ENCODE results near the gene TMLHE. TPM values are rescaled to one million over a fixed set of nuclear protein-coding genes. Genes with fewer than 3 reads are reported as not detected.
"Not testable (repeated sequence)": the region's sequence is repeated elsewhere in the genome, so short reads cannot be mapped to it uniquely, and the experiment has no call there.

TMLHE gene
- total and polyA plus RNA-seq, 12 donors = 9.6 to 55.1 (median 46.7) TPM

DNA sequence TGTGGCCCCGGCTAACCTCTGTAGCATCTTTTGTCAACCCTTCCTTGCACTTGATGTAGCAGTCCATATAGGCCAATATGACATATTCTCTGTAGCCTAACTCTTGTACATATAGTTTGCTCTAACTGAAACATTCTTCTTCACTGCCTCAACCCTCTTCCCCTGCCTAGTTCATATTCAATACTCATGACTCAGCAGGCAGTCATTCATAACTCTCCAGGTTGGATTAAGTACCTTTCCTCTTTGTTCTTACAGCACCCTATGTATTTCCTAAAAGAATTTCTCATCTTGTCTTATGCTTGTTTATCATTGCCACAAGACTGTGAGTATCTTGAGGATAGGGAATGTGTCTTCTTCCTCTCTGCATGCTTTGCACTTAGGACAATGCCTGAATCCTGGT lies 76.9 kb downstream of the TMLHE start:
- H3K9me3 ChIP-seq = peaks cover 0 to 6% (median 0%) of the 10 kb centered on the region in 11 donors
- WGBS, 2 donors = 95 to 97% methylated on average over 1 of the region's 1 CpG

DNA sequence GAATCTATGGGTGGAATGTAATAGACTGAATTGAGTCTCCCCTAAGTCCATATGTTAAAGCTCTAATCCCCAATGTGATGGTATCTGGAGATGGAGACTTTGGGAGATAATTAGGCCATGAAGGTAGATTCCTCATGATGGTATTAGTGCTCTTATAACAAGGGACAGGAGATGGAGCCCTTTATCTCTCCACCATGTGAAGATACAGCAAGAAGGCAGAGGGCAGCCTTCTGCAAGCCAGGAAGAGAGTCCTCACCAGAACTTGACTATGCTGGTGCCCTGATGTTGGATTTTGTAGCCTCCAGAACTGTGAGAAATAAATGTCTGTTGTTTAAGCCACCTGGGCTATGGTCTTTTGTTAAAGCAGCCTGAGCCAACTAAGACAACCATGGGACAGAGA lies 78.0 kb downstream of the TMLHE start:
- intact Hi-C loops (cut with DNase I) = no loop called here
- H3K9me3 ChIP-seq = peaks cover 0 to under 1% (median 0%) of the 10 kb centered on the region in 11 donors
- H3K4me1 ChIP-seq = no peaks in the 10 kb centered on the region
- H3K27me3 ChIP-seq = no peaks in the 10 kb centered on the region
- H3K27ac ChIP-seq = no peak overlapping the region
- peaks cover 0 to 2% (median 0%) of the 10 kb centered on the region in 9 donors for H3K36me3 ChIP-seq
- no peak for ATAC-seq
- no peak for DNase-seq
- no peak overlapping the region for H3K4me3 ChIP-seq
- TF ChIP-seq, protein P1, sequence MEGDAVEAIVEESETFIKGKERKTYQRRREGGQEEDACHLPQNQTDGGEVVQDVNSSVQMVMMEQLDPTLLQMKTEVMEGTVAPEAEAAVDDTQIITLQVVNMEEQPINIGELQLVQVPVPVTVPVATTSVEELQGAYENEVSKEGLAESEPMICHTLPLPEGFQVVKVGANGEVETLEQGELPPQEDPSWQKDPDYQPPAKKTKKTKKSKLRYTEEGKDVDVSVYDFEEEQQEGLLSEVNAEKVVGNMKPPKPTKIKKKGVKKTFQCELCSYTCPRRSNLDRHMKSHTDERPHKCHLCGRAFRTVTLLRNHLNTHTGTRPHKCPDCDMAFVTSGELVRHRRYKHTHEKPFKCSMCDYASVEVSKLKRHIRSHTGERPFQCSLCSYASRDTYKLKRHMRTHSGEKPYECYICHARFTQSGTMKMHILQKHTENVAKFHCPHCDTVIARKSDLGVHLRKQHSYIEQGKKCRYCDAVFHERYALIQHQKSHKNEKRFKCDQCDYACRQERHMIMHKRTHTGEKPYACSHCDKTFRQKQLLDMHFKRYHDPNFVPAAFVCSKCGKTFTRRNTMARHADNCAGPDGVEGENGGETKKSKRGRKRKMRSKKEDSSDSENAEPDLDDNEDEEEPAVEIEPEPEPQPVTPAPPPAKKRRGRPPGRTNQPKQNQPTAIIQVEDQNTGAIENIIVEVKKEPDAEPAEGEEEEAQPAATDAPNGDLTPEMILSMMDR (IDR thresholded peaks at IDR 0.05) = no peak

More for the DNA sequence above, 76.9 kb downstream of the TMLHE start:
- H3K4me3 ChIP-seq = no peak overlapping the region
- no peak for ATAC-seq
- no peak for DNase-seq
- H3K27me3 ChIP-seq = no peaks in the 10 kb centered on the region
- intact Hi-C loops (cut with DNase I) = no loop called here
- H3K4me1 ChIP-seq = no peaks in the 10 kb centered on the region
- peaks cover 0 to 6% (median 0%) of the 10 kb centered on the region in 9 donors for H3K36me3 ChIP-seq
- no peak overlapping the region for H3K27ac ChIP-seq
- TF ChIP-seq, protein P1 (IDR thresholded peaks at IDR 0.05) = no peak

DNA sequence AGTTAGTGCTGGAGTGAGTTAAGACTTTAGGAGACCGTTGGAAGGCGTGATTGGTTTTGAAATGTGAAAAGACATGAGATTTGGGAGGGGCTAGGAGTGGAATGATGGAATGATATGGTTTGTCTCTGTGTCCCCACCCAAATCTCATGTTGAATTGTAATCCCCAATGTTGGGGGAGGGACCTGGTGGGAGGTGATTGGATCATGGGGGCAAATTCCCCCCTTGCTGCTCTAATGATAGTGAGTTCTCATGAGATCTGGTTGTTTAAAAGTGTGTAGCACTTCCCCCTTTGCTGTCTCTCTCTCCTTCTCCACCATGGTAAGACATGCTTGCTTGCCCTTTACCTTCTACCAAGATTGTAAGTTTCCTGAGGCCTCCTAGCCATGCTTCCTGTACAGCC lies 85.7 kb downstream of the TMLHE start:
- Histone ChIP-seq H3K36me3 (peaks cover 0 to 42% (median 16%) of the 10 kb centered on the region in 9 donors), H3K9me3 (peaks cover 0 to 25% (median 4%) of the 10 kb centered on the region in 11 donors)
- H3K4me1 ChIP-seq; ATAC-seq; H3K27ac ChIP-seq; DNase-seq; intact Hi-C loops (cut with DNase I); H3K4me3 ChIP-seq; H3K27me3 ChIP-seq: not testable (repeated sequence)
- WGBS, 2 donors = 100% methylated on average over 2 of the region's 2 CpGs

DNA sequence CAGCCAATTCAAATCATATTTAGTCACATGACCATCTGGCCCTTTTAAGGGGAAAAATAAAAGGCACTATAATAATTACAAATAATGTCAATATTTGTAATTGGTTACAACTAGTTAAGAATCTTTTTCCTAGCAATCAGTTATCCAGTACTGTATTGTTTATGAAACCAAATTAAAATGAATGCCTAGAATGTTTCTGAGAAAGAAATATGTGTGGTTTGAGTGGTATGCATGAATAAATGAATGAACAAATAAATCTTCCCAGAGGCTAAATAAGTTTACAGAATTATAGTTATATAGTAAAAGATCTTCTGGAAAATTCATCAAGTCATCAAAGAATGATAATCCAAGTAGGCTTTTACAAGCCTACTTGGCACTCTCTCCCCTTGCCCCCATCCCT lies 98.5 kb downstream of the TMLHE start:
- Histone ChIP-seq H3K27ac (no peak overlapping the region), H3K36me3 (peaks cover 0 to 39% (median 0%) of the 10 kb centered on the region in 9 donors), H3K27me3 (no peaks in the 10 kb centered on the region), H3K4me1 (no peaks in the 10 kb centered on the region), H3K9me3 (peaks cover 0 to 6% (median 0%) of the 10 kb centered on the region in 11 donors), H3K4me3 (no peak overlapping the region)
- DNase-seq (no peak), ATAC-seq (no peak)
- intact Hi-C loops (cut with DNase I) = no loop called here
- TF ChIP-seq, protein P1 (IDR thresholded peaks at IDR 0.05) = no peak

DNA sequence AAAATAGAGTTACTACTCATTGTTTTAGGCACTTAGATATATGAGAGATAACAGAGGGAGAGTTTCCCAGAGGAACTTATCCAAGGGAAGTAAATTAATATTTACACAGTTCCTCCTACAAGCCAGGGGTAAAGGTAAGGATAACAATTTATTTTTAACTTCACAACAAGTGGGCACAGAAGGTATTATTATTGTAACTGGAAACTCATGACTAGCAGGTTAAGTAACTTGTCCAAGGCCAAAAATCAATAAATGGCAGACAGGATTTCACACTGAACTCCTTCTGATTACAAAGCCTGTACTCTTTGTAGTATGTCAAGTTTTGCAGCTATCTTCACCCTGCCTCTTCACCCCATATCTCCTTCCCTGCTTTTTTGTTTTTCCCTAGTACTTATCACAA lies 107.5 kb downstream of the TMLHE start:
- Histone ChIP-seq H3K36me3 (peaks cover 0 to 44% (median 0%) of the 10 kb centered on the region in 9 donors), H3K9me3 (no peaks in the 10 kb centered on the region), H3K27me3 (no peaks in the 10 kb centered on the region), H3K27ac (no peak overlapping the region), H3K4me3 (no peak overlapping the region), H3K4me1 (no peaks in the 10 kb centered on the region)
- intact Hi-C loops (cut with DNase I) = no loop called here
- no peak for ATAC-seq
- TF ChIP-seq, protein P1 (IDR thresholded peaks at IDR 0.05) = no peak
- DNase-seq = no peak

DNA sequence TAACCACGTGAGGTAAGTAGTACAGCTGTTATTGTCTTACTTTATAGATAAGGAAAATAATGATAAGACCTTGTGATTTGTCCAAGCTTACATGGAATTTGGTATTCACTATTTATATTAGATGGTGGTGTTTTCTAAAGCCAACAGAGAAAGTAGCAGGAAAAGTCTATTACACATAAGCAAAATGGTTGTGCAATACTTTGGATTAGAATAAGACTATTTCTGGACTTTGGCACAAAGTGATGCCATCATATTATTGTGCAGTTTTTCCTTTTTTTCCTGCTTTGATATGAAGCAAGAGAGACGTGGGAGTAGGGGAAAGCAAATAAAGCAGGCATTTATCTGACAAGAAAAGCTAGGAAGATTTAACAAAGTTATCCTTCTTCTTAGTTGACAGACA lies 117.6 kb downstream of the TMLHE start:
- H3K36me3 ChIP-seq; intact Hi-C loops (cut with DNase I); H3K9me3 ChIP-seq; DNase-seq; ATAC-seq; H3K4me1 ChIP-seq; H3K4me3 ChIP-seq; H3K27me3 ChIP-seq; H3K27ac ChIP-seq: not testable (repeated sequence)
- WGBS, 2 donors = no CpG with 5 or more reads among the region's 2 CpGs

DNA sequence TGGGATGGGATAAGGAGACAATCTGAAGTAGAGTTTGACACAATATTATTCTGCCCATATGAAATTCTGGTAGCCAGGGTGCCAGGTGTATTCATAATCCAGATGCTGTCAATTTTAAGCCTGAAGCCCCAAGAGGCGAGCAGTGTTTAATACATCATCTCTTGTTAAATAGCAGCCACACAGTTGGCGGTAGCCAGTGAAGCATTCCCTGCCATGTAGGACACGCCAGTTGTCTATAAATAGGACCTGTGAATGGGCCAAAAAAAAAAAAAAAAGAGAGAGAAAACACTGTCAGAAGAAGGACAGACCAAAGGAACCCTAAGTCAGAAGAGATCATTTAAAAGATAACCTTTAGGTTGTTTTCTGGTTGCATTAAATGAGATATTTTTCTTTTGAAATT lies 121.3 kb downstream of the TMLHE start:
- H3K4me3 ChIP-seq; H3K4me1 ChIP-seq; H3K27me3 ChIP-seq; H3K36me3 ChIP-seq; H3K27ac ChIP-seq; H3K9me3 ChIP-seq; intact Hi-C loops (cut with DNase I); DNase-seq: not testable (repeated sequence)
- ATAC-seq = peak in 4 of 8 donors; percentile 57 to 77 (median 68)
- no CpG with 5 or more reads among the region's 3 CpGs for WGBS, 2 donors

DNA sequence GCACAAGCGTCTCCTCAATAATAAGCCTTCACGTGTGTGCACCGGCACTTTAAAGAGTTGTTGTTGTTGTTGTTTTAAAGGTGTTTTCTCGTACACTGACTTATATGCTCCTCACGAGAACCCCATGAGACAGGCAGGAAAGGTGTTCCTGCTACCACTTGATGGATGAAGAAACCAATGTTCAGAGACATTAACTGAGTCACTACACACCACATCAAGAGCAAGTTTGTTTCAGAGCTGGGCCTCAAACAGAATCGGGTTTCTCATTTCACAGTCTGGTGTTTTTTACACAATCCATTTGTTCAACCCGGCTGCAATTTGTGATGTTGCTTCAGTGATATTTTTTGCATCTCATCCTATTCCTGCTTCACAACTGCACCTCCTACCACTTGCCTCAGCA lies 135.6 kb downstream of the TMLHE start:
- H3K27ac ChIP-seq; H3K36me3 ChIP-seq; ATAC-seq; intact Hi-C loops (cut with DNase I); H3K9me3 ChIP-seq; H3K27me3 ChIP-seq; H3K4me3 ChIP-seq; H3K4me1 ChIP-seq; DNase-seq: not testable (repeated sequence)
- WGBS, 2 donors = no CpG with 5 or more reads among the region's 7 CpGs

All from heart right ventricle (tissue), 16 donors.